Hindlimb muscle (tissue), 1 donor: Measurements from ENCODE around the gene TNPO1. TPM values are rescaled to one million over a fixed set of nuclear protein-coding genes. Genes with fewer than 3 reads are reported as not detected.
"Not testable (repeated sequence)": the region's sequence is repeated elsewhere in the genome, so short reads cannot be mapped to it uniquely, and the experiment has no call there.

Experiments
- DNase-seq: peaks from one replicate; pipeline ENCODE4 v3.0.0-alpha.2; 2013
- polyA plus RNA-seq: library from polyadenylated mRNA; unstranded; fragments of 120-200 nt; gene quantifications from one replicate; pipeline ENCODE4 v1.2.1, GENCODE V29; 2013; ENCODE audit not compliant: insufficient read length

The TNPO1 gene
- 82.1 TPM for polyA plus RNA-seq

- peak; percentile 95 for DNase-seq
Measured at GRCh38 chr5:72816284-72817075, at the start of gene TNPO1. Gene TNPO1 (plus strand): TSS chr5:72816661. CDS start chr5:72816738, 77 bp downstream.

GRCh38 chr5:72767289-72768010, 49.0 kb upstream of the TNPO1 start:
- DNase-seq = no peak

- DNase-seq = no peak
Measured at GRCh38 chr5:72770266-72770665, 46.2 kb upstream of the TNPO1 start.

- no peak for DNase-seq
Measured at GRCh38 chr5:72776684-72777083, 39.8 kb upstream of the TNPO1 start.

GRCh38 chr5:72779520-72779919, 36.9 kb upstream of the TNPO1 start:
- DNase-seq = no peak

- no peak for DNase-seq
Measured at GRCh38 chr5:72783354-72783753, 33.1 kb upstream of the TNPO1 start.

GRCh38 chr5:72784129-72784528, 32.3 kb upstream of the TNPO1 start:
- no peak for DNase-seq

GRCh38 chr5:72785801-72786200, 30.7 kb upstream of the TNPO1 start:
- DNase-seq = no peak

- DNase-seq = no peak
Measured at GRCh38 chr5:72786676-72787075, 29.8 kb upstream of the TNPO1 start.

- DNase-seq = no peak
Measured at GRCh38 chr5:72788866-72789505, 27.5 kb upstream of the TNPO1 start.

GRCh38 chr5:72790186-72790585, 26.3 kb upstream of the TNPO1 start:
- peak; percentile 9 for DNase-seq

GRCh38 chr5:72792662-72793061, 23.8 kb upstream of the TNPO1 start:
- not testable (repeated sequence) for DNase-seq

GRCh38 chr5:72796001-72796400, 20.5 kb upstream of the TNPO1 start:
- DNase-seq = no peak

- DNase-seq = no peak
Measured at GRCh38 chr5:72799721-72800120, 16.7 kb upstream of the TNPO1 start.

GRCh38 chr5:72808637-72809036, 7.8 kb upstream of the TNPO1 start:
- DNase-seq = not testable (repeated sequence)

GRCh38 chr5:72811849-72812248, 4.6 kb upstream of the TNPO1 start:
- no peak for DNase-seq

- no peak for DNase-seq
Measured at GRCh38 chr5:72812488-72812887, 4.0 kb upstream of the TNPO1 start.

GRCh38 chr5:72814104-72814503, 2.4 kb upstream of the TNPO1 start:
- DNase-seq = no peak

- no peak for DNase-seq
Measured at GRCh38 chr5:72814864-72815263, 1.6 kb upstream of the TNPO1 start.

GRCh38 chr5:72815580-72816283, 729 bp upstream of the TNPO1 start:
- peak; percentile 62 for DNase-seq

GRCh38 chr5:72817076-72817481, 618 bp downstream of the TNPO1 start:
- DNase-seq = peak; percentile 72

- DNase-seq = no peak
Measured at GRCh38 chr5:72817671-72818266, 1.3 kb downstream of the TNPO1 start.
